GM23338 (cell line): Measurements from ENCODE around the gene SCAF4. TPM values are rescaled to one million over a fixed set of nuclear protein-coding genes. Genes with fewer than 3 reads are reported as not detected.

Experiments
- ATAC-seq: fragments of 200-7000 bp; cut with Tn5 transposase; 3 replicates; pipeline ENCODE4 v1.9.1; 2020
- DNase-seq: peaks from one replicate; pipeline ENCODE4 v3.0.0-alpha.2; 2015; ENCODE audit warnings: low spot score
- H2AFZ ChIP-seq: fragments of 200-600 bp; sonication (generic); 2 replicates; pipeline ENCODE4 v1.8.0; 2016; ENCODE audit warnings: antibody characterized with exemption, mild to moderate bottlenecking, moderate library complexity
- H3F3A ChIP-seq: fragments of 200-600 bp; sonication (generic); replicated peaks from 2 replicates; pipeline ENCODE4 v1.8.0; 2017; ENCODE audit warnings: antibody characterized with exemption, mixed run types, low read depth
- H3K27ac ChIP-seq: fragments of 200-600 bp; sonication (generic); 2 replicates; pipeline ENCODE4 v1.6.1; 2016; ENCODE audit warnings: low read depth
- H3K27me3 ChIP-seq: fragments of 200-600 bp; sonication (generic); 2 replicates; pipeline ENCODE4 v1.8.0; 2016; ENCODE audit warnings: mild to moderate bottlenecking, mixed run types, moderate library complexity; ENCODE audit not compliant: insufficient read depth
- H3K36me3 ChIP-seq: fragments of 200-600 bp; sonication (generic); 2 replicates; pipeline ENCODE4 v1.8.0; 2016; ENCODE audit warnings: mild to moderate bottlenecking; ENCODE audit not compliant: insufficient read depth
- H3K4me1 ChIP-seq: fragments of 200-600 bp; sonication (generic); 2 replicates; pipeline ENCODE4 v1.8.0; 2016; ENCODE audit warnings: mild to moderate bottlenecking, moderate library complexity; ENCODE audit not compliant: insufficient read depth
- H3K4me2 ChIP-seq: fragments of 200-600 bp; sonication (generic); 2 replicates; pipeline ENCODE4 v1.7.1; 2017; ENCODE audit warnings: mixed run types
- H3K4me3 ChIP-seq: fragments of 200-600 bp; sonication (generic); 2 replicates; pipeline ENCODE4 v1.6.1; 2016; ENCODE audit warnings: mixed run types
- H3K79me2 ChIP-seq: fragments of 200-600 bp; sonication (generic); replicated peaks from 2 replicates; pipeline ENCODE4 v1.8.0; 2017; ENCODE audit warnings: mild to moderate bottlenecking; ENCODE audit not compliant: insufficient read depth
- H3K9me2 ChIP-seq: fragments of 200-600 bp; sonication (generic); 2 replicates; pipeline ENCODE4 v1.8.0; 2017; ENCODE audit not compliant: insufficient read depth
- H4K20me1 ChIP-seq: fragments of 200-600 bp; sonication (generic); replicated peaks from 2 replicates; pipeline ENCODE4 v1.8.0; 2017; ENCODE audit warnings: mild to moderate bottlenecking; ENCODE audit not compliant: insufficient read depth
- H3K27ac Mint-ChIP-seq: 2 replicates; pipeline ENCODE4 v1.8.0; 2020; ENCODE audit warnings: inconsistent platforms, mild to moderate bottlenecking, moderate library complexity, mixed read lengths
- H3K27me3 Mint-ChIP-seq: 3 replicates; pipeline ENCODE4 v1.8.0; 2022; ENCODE audit warnings: low read depth, mild to moderate bottlenecking, moderate library complexity, mixed read lengths, inconsistent platforms; ENCODE audit not compliant: insufficient read depth, poor library complexity
- H3K36me3 Mint-ChIP-seq: 3 replicates; pipeline ENCODE4 v1.8.0; 2021; ENCODE audit warnings: low read depth, mild to moderate bottlenecking, inconsistent platforms, moderate library complexity, mixed read lengths
- H3K4me1 Mint-ChIP-seq: 3 replicates; pipeline ENCODE4 v1.8.0; 2020; ENCODE audit warnings: mild to moderate bottlenecking, inconsistent platforms, mixed read lengths
- H3K4me3 Mint-ChIP-seq: 3 replicates; pipeline ENCODE4 v1.8.0; 2021; ENCODE audit warnings: moderate library complexity, mild to moderate bottlenecking, inconsistent platforms, mixed read lengths
- H3K9me3 Mint-ChIP-seq: 3 replicates; pipeline ENCODE4 v1.8.0; 2020; ENCODE audit warnings: moderate library complexity, mild to moderate bottlenecking, inconsistent platforms, mixed read lengths
- CREB1 ChIP-seq: fragments of 250-450 bp; sonication (Bioruptor Pico); IDR thresholded peaks from 2 replicates; pipeline ENCODE4 v1.5.0; 2020; ENCODE audit warnings: low read depth, mild to moderate bottlenecking, moderate library complexity
- EZH2 ChIP-seq: fragments of 200-600 bp; sonication (generic); IDR thresholded peaks from one replicate; pipeline ENCODE4 v1.8.0; 2017; ENCODE audit warnings: antibody characterized with exemption, mild to moderate bottlenecking, low read depth; ENCODE audit not compliant: unreplicated experiment
- EZH2phosphoT487 ChIP-seq: fragments of 200-600 bp; sonication (generic); IDR thresholded peaks from one replicate; pipeline ENCODE4 v1.8.1; 2018; ENCODE audit warnings: antibody characterized with exemption; ENCODE audit not compliant: unreplicated experiment
- JUNB ChIP-seq: IDR thresholded peaks from one replicate; pipeline ENCODE4 v1.6.1; 2016; ENCODE audit warnings: antibody characterized with exemption; ENCODE audit not compliant: unreplicated experiment
- NANOG ChIP-seq: IDR thresholded peaks from 2 replicates; pipeline ENCODE4 v1.6.1; 2016; ENCODE audit warnings: antibody characterized with exemption, borderline replicate concordance
- POLR2AphosphoS5 ChIP-seq: IDR thresholded peaks from 2 replicates; pipeline ENCODE4 v1.6.1; 2016; ENCODE audit warnings: antibody characterized with exemption, low read depth
- STAT1 ChIP-seq: IDR thresholded peaks from one replicate; pipeline ENCODE4 v1.6.1; 2016; ENCODE audit warnings: antibody characterized with exemption; ENCODE audit not compliant: unreplicated experiment
- ZNF114 ChIP-seq: fragments of 250-450 bp; sonication (Bioruptor Pico); IDR thresholded peaks from 2 replicates; pipeline ENCODE4 v1.5.0; 2020; ENCODE audit warnings: mild to moderate bottlenecking, moderate library complexity
- ZNF331 ChIP-seq: fragments of 250-450 bp; sonication (Bioruptor Pico); IDR thresholded peaks from 2 replicates; pipeline ENCODE4 v1.5.0; 2020; ENCODE audit warnings: low read depth, mild to moderate bottlenecking, moderate library complexity
- polyA plus RNA-seq: library from polyadenylated mRNA; unstranded; fragments of >200 nt; fragmentation: Nextera tagmentation; extraction: Ambion mirVana; gene quantifications from 2 replicates; pipeline ENCODE4 v1.2.1, GENCODE V29; 2016
- total RNA-seq: library from RNA; depleted of rRNA; stranded (reverse); fragments of >200 nt; shearing (Covaris generic); gene quantifications from 2 replicates; pipeline ENCODE4 v1.2.3, GENCODE V29; 2014
- TF ChIP-seq, protein P1 (sequence below), 2 experiments: fragments of 200-600 bp in 1 of 2; sonication (generic) in 1 of 2; conservative IDR thresholded peaks; 2 replicates each; pipeline versions ENCODE4 v1.5.1 to v1.6.1; 2016 to 2017; ENCODE audit warnings: antibody characterized with exemption in 2 of 2, low read depth in 2 of 2, mild to moderate bottlenecking in 2 of 2, moderate library complexity in 1 of 2
- TF ChIP-seq, protein P2 (sequence below): IDR thresholded peaks from 2 replicates; pipeline ENCODE4 v1.6.1; 2016; ENCODE audit warnings: antibody characterized with exemption
- TF ChIP-seq, protein P3 (sequence below): fragments of 250-450 bp; sonication (Bioruptor Pico); IDR thresholded peaks from 2 replicates; pipeline ENCODE4 v1.5.0; 2020; ENCODE audit warnings: mild to moderate bottlenecking, moderate library complexity
- TF ChIP-seq, protein P4 (sequence below): IDR thresholded peaks from one replicate; pipeline ENCODE4 v1.6.1; 2018; ENCODE audit warnings: antibody characterized with exemption; ENCODE audit not compliant: unreplicated experiment

SCAF4 gene
- total and polyA plus RNA-seq, 2 experiments from 2014 or later, result 29.7 to 45.8 TPM

DNA sequence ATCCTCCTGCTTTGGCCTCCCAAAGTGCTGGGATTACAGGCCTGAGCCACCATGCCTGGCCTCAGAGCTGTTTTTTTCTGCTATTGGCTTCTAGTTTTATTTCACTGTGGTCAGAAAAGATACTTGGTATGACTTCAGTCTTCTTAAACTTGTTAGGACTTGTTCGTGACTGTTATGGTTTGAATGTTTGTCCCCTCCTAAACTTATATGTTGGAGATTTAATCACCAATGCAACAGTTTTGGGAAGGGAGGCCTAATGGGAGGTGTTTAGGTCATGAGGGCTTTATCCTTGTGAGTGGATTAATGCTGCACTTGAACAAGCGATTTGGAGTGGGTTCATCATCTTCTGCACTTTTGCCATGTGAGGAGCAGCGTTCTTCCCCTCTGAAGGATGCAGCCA, 96.9 kb downstream of the SCAF4 start:
- no peaks in the 10 kb centered on the region for H4K20me1 ChIP-seq
- H3K4me2 ChIP-seq, result no peak overlapping the region
- no peaks in the 10 kb centered on the region for H3K79me2 ChIP-seq
- Mint-ChIP-seq H3K4me1 (no peaks in the 10 kb centered on the region), H3K36me3 (no peaks in the 10 kb centered on the region), H3K9me3 (peaks cover 11% of the 10 kb centered on the region), H3K4me3 (no peak overlapping the region), H3K27ac (no peak overlapping the region), H3K27me3 (peaks cover 5% of the 10 kb centered on the region)
- H3K36me3 ChIP-seq, result no peaks in the 10 kb centered on the region
- DNase-seq (no peak), ATAC-seq (no peak)
- no peaks in the 10 kb centered on the region for H3K9me2 ChIP-seq
- no peaks in the 10 kb centered on the region for H3F3A ChIP-seq
- no peak overlapping the region for H3K27ac ChIP-seq
- H3K4me3 ChIP-seq, result no peak overlapping the region
- TF ChIP-seq, protein P1, sequence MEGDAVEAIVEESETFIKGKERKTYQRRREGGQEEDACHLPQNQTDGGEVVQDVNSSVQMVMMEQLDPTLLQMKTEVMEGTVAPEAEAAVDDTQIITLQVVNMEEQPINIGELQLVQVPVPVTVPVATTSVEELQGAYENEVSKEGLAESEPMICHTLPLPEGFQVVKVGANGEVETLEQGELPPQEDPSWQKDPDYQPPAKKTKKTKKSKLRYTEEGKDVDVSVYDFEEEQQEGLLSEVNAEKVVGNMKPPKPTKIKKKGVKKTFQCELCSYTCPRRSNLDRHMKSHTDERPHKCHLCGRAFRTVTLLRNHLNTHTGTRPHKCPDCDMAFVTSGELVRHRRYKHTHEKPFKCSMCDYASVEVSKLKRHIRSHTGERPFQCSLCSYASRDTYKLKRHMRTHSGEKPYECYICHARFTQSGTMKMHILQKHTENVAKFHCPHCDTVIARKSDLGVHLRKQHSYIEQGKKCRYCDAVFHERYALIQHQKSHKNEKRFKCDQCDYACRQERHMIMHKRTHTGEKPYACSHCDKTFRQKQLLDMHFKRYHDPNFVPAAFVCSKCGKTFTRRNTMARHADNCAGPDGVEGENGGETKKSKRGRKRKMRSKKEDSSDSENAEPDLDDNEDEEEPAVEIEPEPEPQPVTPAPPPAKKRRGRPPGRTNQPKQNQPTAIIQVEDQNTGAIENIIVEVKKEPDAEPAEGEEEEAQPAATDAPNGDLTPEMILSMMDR (conservative IDR thresholded peaks at IDR 0.05; ENCODE audit: low read depth in 2 of 2), result no peak
- TF ChIP-seq NANOG (no peak), STAT1 (no peak), ZNF114 (CRISPR knock-in tag) (no peak), POLR2AphosphoS5 (no peak), JUNB (no peak), EZH2phosphoT487 (no peak), ZNF331 (CRISPR knock-in tag) (no peak), EZH2 (no peak), CREB1 (CRISPR knock-in tag) (no peak)
- TF ChIP-seq, protein P2, sequence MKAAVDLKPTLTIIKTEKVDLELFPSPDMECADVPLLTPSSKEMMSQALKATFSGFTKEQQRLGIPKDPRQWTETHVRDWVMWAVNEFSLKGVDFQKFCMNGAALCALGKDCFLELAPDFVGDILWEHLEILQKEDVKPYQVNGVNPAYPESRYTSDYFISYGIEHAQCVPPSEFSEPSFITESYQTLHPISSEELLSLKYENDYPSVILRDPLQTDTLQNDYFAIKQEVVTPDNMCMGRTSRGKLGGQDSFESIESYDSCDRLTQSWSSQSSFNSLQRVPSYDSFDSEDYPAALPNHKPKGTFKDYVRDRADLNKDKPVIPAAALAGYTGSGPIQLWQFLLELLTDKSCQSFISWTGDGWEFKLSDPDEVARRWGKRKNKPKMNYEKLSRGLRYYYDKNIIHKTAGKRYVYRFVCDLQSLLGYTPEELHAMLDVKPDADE, result no peak
- TF ChIP-seq, protein P3, sequence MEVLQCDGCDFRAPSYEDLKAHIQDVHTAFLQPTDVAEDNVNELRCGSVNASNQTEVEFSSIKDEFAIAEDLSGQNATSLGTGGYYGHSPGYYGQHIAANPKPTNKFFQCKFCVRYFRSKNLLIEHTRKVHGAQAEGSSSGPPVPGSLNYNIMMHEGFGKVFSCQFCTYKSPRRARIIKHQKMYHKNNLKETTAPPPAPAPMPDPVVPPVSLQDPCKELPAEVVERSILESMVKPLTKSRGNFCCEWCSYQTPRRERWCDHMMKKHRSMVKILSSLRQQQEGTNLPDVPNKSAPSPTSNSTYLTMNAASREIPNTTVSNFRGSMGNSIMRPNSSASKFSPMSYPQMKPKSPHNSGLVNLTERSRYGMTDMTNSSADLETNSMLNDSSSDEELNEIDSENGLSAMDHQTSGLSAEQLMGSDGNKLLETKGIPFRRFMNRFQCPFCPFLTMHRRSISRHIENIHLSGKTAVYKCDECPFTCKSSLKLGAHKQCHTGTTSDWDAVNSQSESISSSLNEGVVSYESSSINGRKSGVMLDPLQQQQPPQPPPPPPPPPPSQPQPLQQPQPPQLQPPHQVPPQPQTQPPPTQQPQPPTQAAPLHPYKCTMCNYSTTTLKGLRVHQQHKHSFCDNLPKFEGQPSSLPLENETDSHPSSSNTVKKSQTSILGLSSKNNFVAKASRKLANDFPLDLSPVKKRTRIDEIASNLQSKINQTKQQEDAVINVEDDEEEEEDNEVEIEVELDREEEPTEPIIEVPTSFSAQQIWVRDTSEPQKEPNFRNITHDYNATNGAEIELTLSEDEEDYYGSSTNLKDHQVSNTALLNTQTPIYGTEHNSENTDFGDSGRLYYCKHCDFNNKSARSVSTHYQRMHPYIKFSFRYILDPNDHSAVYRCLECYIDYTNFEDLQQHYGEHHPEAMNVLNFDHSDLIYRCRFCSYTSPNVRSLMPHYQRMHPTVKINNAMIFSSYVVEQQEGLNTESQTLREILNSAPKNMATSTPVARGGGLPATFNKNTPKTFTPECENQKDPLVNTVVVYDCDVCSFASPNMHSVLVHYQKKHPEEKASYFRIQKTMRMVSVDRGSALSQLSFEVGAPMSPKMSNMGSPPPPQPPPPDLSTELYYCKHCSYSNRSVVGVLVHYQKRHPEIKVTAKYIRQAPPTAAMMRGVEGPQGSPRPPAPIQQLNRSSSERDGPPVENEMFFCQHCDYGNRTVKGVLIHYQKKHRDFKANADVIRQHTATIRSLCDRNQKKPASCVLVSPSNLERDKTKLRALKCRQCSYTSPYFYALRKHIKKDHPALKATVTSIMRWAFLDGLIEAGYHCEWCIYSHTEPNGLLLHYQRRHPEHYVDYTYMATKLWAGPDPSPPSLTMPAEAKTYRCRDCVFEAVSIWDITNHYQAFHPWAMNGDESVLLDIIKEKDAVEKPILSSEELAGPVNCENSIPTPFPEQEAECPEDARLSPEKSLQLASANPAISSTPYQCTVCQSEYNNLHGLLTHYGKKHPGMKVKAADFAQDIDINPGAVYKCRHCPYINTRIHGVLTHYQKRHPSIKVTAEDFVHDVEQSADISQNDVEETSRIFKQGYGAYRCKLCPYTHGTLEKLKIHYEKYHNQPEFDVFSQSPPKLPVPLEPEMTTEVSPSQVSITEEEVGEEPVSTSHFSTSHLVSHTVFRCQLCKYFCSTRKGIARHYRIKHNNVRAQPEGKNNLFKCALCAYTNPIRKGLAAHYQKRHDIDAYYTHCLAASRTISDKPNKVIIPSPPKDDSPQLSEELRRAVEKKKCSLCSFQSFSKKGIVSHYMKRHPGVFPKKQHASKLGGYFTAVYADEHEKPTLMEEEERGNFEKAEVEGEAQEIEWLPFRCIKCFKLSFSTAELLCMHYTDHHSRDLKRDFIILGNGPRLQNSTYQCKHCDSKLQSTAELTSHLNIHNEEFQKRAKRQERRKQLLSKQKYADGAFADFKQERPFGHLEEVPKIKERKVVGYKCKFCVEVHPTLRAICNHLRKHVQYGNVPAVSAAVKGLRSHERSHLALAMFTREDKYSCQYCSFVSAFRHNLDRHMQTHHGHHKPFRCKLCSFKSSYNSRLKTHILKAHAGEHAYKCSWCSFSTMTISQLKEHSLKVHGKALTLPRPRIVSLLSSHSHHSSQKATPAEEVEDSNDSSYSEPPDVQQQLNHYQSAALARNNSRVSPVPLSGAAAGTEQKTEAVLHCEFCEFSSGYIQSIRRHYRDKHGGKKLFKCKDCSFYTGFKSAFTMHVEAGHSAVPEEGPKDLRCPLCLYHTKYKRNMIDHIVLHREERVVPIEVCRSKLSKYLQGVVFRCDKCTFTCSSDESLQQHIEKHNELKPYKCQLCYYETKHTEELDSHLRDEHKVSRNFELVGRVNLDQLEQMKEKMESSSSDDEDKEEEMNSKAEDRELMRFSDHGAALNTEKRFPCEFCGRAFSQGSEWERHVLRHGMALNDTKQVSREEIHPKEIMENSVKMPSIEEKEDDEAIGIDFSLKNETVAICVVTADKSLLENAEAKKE, result no peak
- TF ChIP-seq, protein P4, sequence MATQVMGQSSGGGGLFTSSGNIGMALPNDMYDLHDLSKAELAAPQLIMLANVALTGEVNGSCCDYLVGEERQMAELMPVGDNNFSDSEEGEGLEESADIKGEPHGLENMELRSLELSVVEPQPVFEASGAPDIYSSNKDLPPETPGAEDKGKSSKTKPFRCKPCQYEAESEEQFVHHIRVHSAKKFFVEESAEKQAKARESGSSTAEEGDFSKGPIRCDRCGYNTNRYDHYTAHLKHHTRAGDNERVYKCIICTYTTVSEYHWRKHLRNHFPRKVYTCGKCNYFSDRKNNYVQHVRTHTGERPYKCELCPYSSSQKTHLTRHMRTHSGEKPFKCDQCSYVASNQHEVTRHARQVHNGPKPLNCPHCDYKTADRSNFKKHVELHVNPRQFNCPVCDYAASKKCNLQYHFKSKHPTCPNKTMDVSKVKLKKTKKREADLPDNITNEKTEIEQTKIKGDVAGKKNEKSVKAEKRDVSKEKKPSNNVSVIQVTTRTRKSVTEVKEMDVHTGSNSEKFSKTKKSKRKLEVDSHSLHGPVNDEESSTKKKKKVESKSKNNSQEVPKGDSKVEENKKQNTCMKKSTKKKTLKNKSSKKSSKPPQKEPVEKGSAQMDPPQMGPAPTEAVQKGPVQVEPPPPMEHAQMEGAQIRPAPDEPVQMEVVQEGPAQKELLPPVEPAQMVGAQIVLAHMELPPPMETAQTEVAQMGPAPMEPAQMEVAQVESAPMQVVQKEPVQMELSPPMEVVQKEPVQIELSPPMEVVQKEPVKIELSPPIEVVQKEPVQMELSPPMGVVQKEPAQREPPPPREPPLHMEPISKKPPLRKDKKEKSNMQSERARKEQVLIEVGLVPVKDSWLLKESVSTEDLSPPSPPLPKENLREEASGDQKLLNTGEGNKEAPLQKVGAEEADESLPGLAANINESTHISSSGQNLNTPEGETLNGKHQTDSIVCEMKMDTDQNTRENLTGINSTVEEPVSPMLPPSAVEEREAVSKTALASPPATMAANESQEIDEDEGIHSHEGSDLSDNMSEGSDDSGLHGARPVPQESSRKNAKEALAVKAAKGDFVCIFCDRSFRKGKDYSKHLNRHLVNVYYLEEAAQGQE, result no peak
- no peaks in the 10 kb centered on the region for H3K27me3 ChIP-seq
- H3K4me1 ChIP-seq, result no peaks in the 10 kb centered on the region
- H2AFZ ChIP-seq, result peak overlapping the region; percentile 86
